Panc1 (cell line): ENCODE results near the gene ASTN2. TPM values are rescaled to one million over a fixed set of nuclear protein-coding genes. Genes with fewer than 3 reads are reported as not detected.

Source experiments
- ATAC-seq: fragments of 200-7000 bp; cut with Tn5 transposase; 2 replicates; pipeline ENCODE4 v1.9.1; 2020; ENCODE audit warnings: mild to moderate bottlenecking, moderate library complexity
- BruUV-seq: library from RNA; stranded (reverse); fragments of 400-500 nt; replicated peaks from 2 replicates; lab custom pipeline; 2021; lab: Mats Ljungman, UMichigan
- CTCF ChIA-PET: fragments of 300-600 bp; sonication (Branson Sonifier 250); formaldehyde crosslinking; loops from one replicate; lab custom pipeline; 2022; ENCODE audit warnings: antibody characterized with exemption; lab: Charles Lee
- POLR2A ChIA-PET: fragments of 300-600 bp; sonication (Branson Sonifier 250); formaldehyde crosslinking; loops from one replicate; lab custom pipeline; 2022; ENCODE audit warnings: antibody characterized with exemption; lab: Charles Lee
- DNase-seq: peaks from one replicate; pipeline ENCODE4 v3.0.0-alpha.2; 2010; ENCODE audit warnings: low read depth, low spot score
- H3K27ac ChIP-seq: 2 replicates; pipeline ENCODE4 v1.5.1; 2011; ENCODE audit warnings: mild to moderate bottlenecking, low read length, inconsistent platforms
- H3K27me3 ChIP-seq: fragments of 200-500 bp; sonication (Bioruptor generic); 2 replicates; pipeline ENCODE4 v1.6.0; 2014; ENCODE audit warnings: low read length, inconsistent platforms; ENCODE audit not compliant: control insufficient read depth, insufficient read depth
- H3K36me3 ChIP-seq: fragments of 200-500 bp; sonication (Bioruptor generic); 2 replicates; pipeline ENCODE4 v1.5.1; 2014; ENCODE audit warnings: inconsistent platforms, mild to moderate bottlenecking, low read length, moderate library complexity; ENCODE audit not compliant: control insufficient read depth, insufficient read depth
- H3K4me1 ChIP-seq: 2 replicates; pipeline ENCODE4 v1.5.1; 2011; ENCODE audit warnings: inconsistent platforms, mild to moderate bottlenecking, low read length, moderate library complexity; ENCODE audit not compliant: control insufficient read depth, insufficient read depth
- H3K4me3 ChIP-seq, 2 experiments: 2 replicates each; pipeline ENCODE4 v1.5.1; 2011 to 2012; ENCODE audit warnings: low read depth in 2 of 2, low read length in 2 of 2, mild to moderate bottlenecking in 2 of 2, inconsistent platforms in 1 of 2, moderate library complexity in 1 of 2
- H3K9me3 ChIP-seq: fragments of 200-500 bp; sonication (Bioruptor generic); 2 replicates; pipeline ENCODE4 v1.5.1; 2014; ENCODE audit warnings: low read depth, mild to moderate bottlenecking, inconsistent platforms, low read length, moderate library complexity; ENCODE audit not compliant: control insufficient read depth, insufficient read depth
- POLR2AphosphoS5 ChIP-seq: IDR thresholded peaks from 2 replicates; pipeline ENCODE4 v1.6.1; 2012; ENCODE audit warnings: mild to moderate bottlenecking, low read depth, low read length, moderate library complexity
- SIN3A ChIP-seq: IDR thresholded peaks from 2 replicates; pipeline ENCODE4 v1.6.1; 2012; ENCODE audit warnings: low read depth, mild to moderate bottlenecking, low read length, moderate library complexity, borderline replicate concordance; ENCODE audit not compliant: insufficient read depth
- TCF7L2 ChIP-seq: IDR thresholded peaks from 2 replicates; pipeline ENCODE4 v1.6.1; 2011; ENCODE audit warnings: mild to moderate bottlenecking, low read depth, low read length, inconsistent platforms
- in situ Hi-C: cut with HindIII; loops from 2 replicates; pipeline ENCODE4 v1.10.0; 2016; ENCODE audit warnings: low sequenced_read_pairs, low pct_unique_long_range_greater_than_20kb
- intact Hi-C: fragments of 100-400 bp; cut with micrococcal nuclease; formaldehyde crosslinking; loops from one replicate; pipeline ENCODE4 v1.10.0; 2022; ENCODE audit not compliant: unreplicated experiment
- total RNA-seq: library from RNA; stranded (reverse); gene quantifications from one replicate; pipeline ENCODE4 v1.2.1, GENCODE V29; 2021; ENCODE audit not compliant: unreplicated experiment
- TF ChIP-seq, protein P1 (sequence below): fragments of 450-650 bp; IDR thresholded peaks from 2 replicates; pipeline ENCODE4 v1.5.1; 2017; ENCODE audit warnings: mild to moderate bottlenecking
- TF ChIP-seq, protein P2 (sequence below), 2 experiments: IDR thresholded peaks; 2 replicates each; pipeline ENCODE4 v1.6.1; 2011 to 2012; ENCODE audit warnings: low read depth in 2 of 2, control low read depth in 1 of 2, low read length in 1 of 2, mild to moderate bottlenecking in 1 of 2, moderate library complexity in 1 of 2; ENCODE audit not compliant: insufficient read depth in 1 of 2

Gene ASTN2
- total RNA-seq, 1 experiment from 2014 or later, result 3.9 TPM

DNA sequence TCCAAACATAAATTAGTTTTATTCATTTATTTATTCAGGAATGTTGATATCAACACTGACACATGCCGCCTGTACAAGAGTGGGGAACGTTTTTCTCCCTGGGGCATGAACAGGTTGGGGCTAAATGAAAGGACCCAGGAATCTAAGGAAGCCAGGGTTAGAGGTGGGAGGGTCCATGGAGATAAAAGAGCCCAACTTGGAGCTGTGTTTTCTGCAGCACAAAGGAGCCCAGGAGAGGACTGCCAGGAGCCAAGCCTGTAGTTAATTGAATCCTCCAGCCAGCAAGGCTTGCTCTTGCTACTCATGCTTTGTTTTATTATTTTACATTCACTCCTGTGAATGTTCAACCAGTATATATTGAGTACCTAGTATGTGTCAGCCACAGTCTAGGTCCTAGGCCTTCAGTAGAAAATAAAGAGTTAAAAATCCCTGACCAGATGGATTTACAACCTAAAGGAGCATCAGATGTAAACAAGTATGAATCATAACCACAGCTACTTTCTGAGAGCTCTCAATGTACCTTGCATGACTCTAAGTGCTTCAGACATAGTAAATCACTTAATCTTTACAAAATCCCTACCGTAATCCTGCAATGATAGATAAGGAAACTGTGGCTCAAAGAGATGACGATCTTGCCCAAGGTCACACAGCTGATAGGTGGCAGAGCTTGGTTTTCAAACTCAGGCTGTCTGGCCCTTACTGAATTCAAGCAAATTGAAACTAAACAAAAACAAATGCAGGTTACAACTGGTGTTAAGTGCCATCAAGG, 69.8 kb downstream of the ASTN2 start (continued):
- TF ChIP-seq, protein P1, sequence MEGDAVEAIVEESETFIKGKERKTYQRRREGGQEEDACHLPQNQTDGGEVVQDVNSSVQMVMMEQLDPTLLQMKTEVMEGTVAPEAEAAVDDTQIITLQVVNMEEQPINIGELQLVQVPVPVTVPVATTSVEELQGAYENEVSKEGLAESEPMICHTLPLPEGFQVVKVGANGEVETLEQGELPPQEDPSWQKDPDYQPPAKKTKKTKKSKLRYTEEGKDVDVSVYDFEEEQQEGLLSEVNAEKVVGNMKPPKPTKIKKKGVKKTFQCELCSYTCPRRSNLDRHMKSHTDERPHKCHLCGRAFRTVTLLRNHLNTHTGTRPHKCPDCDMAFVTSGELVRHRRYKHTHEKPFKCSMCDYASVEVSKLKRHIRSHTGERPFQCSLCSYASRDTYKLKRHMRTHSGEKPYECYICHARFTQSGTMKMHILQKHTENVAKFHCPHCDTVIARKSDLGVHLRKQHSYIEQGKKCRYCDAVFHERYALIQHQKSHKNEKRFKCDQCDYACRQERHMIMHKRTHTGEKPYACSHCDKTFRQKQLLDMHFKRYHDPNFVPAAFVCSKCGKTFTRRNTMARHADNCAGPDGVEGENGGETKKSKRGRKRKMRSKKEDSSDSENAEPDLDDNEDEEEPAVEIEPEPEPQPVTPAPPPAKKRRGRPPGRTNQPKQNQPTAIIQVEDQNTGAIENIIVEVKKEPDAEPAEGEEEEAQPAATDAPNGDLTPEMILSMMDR, result no peak

DNA sequence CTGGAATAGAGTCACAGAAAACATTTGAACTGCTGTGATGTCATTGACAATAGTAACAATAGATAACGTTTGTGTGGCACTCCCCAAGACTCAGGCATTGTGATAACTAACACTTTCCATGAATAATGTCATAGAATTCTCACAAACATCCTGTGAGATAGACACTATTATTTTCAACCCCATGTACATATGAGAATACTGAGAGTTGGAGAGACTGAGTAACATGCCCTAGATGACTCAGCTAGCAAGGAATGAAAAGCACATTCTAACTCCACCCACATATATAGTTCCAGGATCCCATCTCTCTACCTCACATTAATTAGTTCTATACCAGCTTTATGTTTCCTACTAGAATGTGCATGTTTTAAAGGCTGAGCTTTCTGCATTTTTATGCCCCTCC, 71.4 kb downstream of the ASTN2 start:
- Histone ChIP-seq H3K4me1 (no peaks in the 10 kb centered on the region), H3K27ac (no peak overlapping the region), H3K4me3 (no peak overlapping the region), H3K36me3 (no peaks in the 10 kb centered on the region), H3K9me3 (no peaks in the 10 kb centered on the region), H3K27me3 (no peaks in the 10 kb centered on the region)
- in situ Hi-C loops (no loop called here), intact Hi-C loops (no loop called here)
- ChIA-PET POLR2A (no interaction called here), CTCF (no interaction called here)
- TF ChIP-seq SIN3A (no peak), TCF7L2 (no peak), POLR2AphosphoS5 (no peak)
- TF ChIP-seq, protein P1, result no peak
- TF ChIP-seq, protein P2, sequence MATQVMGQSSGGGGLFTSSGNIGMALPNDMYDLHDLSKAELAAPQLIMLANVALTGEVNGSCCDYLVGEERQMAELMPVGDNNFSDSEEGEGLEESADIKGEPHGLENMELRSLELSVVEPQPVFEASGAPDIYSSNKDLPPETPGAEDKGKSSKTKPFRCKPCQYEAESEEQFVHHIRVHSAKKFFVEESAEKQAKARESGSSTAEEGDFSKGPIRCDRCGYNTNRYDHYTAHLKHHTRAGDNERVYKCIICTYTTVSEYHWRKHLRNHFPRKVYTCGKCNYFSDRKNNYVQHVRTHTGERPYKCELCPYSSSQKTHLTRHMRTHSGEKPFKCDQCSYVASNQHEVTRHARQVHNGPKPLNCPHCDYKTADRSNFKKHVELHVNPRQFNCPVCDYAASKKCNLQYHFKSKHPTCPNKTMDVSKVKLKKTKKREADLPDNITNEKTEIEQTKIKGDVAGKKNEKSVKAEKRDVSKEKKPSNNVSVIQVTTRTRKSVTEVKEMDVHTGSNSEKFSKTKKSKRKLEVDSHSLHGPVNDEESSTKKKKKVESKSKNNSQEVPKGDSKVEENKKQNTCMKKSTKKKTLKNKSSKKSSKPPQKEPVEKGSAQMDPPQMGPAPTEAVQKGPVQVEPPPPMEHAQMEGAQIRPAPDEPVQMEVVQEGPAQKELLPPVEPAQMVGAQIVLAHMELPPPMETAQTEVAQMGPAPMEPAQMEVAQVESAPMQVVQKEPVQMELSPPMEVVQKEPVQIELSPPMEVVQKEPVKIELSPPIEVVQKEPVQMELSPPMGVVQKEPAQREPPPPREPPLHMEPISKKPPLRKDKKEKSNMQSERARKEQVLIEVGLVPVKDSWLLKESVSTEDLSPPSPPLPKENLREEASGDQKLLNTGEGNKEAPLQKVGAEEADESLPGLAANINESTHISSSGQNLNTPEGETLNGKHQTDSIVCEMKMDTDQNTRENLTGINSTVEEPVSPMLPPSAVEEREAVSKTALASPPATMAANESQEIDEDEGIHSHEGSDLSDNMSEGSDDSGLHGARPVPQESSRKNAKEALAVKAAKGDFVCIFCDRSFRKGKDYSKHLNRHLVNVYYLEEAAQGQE (IDR thresholded peaks at IDR 0.05; ENCODE audit: insufficient read depth in 1 of 2, low read depth in 2 of 2, low read length in 1 of 2), result no peak
- no TSS peak for BruUV-seq
- DNase-seq (no peak), ATAC-seq (no peak)

DNA sequence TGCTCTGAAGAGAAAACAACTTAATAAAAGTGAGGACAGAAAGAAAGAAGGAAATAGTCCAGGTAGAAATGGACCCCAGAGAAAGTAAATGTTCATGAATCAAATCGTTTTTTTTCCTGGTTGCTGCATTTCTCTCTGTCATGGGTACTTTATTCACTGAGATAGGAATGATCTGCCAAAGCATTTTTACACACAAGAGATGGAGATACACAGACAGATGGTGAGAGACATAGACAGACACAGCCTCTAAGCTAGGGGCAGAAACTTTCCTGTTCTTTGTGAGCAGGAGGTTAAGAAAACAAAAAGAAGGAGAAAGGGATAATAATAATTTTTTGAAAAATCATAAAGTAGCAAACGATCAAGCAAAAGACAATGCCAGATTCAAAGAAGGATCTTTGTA, 73.7 kb downstream of the ASTN2 start:
- ChIA-PET POLR2A (no interaction called here), CTCF (no interaction called here)
- Histone ChIP-seq H3K27me3 (no peaks in the 10 kb centered on the region), H3K4me1 (no peaks in the 10 kb centered on the region), H3K9me3 (no peaks in the 10 kb centered on the region), H3K27ac (no peak overlapping the region), H3K4me3 (no peak overlapping the region), H3K36me3 (no peaks in the 10 kb centered on the region)
- ATAC-seq (no peak), DNase-seq (no peak)
- intact Hi-C loops (no loop called here), in situ Hi-C loops (no loop called here)
- TF ChIP-seq SIN3A, result no peak
- TF ChIP-seq, protein P2 (IDR thresholded peaks at IDR 0.05; ENCODE audit: insufficient read depth in 1 of 2, low read depth in 2 of 2, low read length in 1 of 2), result no peak
- TF ChIP-seq POLR2AphosphoS5, result no peak
- TF ChIP-seq TCF7L2, result no peak
- no TSS peak for BruUV-seq
